Globus pallidus (tissue), 1 donor: ENCODE data around the gene GRIK4.
"Not testable (repeated sequence)": the region's sequence is repeated elsewhere in the genome, so short reads cannot be mapped to it uniquely, and the experiment has no call there.

Experiments used
- DNase-seq: peaks from one replicate; pipeline ENCODE4 v3.0.0-alpha.2; 2015; ENCODE audit warnings: low spot score

GRIK4 gene

DNA sequence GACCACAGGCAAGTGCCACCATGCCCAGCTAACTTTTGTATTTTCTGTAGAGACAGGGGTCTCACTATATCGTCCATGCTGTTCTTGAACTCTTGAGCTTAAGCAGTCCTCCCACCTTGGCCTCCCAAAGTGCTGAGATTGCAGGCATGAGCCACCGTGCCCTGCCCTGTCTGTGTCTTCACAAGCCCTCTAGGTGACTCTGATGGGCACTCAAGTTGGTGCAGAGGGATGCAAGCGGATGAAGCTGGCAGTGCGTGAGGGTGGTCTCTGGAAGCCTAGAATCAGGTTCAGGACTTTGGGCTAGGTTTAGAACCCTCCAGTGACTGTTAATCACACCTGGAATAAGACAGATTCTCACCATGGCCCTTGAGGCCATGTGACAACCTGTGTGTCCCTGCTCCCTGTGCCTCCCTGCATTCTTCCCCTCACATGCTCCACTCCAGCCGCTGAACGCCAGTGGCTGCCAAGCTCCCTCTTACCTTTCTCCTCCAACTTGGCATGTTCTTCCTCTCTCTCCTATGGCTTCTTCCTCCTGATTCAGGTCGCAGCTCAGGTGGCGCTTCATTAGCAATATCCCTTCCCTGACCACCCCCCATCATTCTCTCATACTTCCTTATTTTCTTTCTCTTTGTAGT is 270.1 kb downstream of the GRIK4 start:
- no peak for DNase-seq

DNA sequence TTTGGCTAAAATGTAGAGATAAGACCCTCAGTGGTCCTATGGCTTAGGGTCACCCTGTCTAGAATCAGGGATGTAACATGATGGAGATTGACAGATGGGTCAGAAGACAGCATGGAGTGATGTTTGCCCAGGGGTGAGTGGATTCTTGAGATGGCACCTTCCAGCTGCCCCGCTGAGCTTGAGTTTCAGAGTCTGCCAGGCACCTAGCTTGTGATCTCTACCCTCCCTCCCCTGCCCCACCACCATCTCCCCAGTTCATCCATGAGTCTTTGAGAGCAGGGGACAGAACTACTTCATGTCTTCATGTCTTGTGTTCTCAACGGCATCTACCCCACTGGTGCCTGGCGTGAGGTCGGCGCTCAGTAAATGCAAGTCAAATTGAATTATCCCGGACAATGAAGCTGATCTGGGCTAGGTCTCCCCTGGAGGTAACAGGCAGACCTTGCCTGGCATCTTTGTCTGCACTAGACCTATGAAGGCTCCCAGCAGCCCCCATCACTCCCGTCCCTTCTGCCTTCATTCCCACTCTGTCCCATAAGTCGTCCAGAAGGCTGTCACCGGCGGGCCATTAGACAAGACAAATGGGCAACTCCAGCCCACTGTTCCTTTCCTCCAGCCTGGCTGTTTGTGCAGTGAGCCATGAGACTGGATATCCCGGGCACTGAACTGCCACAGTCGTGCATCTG is 273.2 kb downstream of the GRIK4 start:
- DNase-seq = no peak

DNA sequence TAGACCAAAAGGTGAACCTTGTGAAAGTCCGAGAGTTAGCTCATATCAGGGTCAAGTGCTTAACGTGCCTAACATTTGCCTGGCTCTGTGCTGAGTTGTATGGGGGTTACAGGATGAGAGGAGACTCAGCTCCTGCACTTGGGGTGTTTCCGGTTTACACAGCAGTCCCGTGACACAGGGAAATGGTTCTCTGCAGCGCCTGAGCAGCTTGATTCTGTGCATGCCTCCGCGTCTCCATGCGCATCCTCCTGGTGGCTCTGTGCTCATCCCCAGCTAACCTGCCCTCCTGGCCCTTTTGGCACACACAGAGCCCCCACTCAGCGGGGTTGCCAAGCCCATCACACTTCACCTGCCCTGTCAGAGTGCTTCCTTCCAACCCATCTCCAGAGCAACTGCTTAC is 274.0 kb downstream of the GRIK4 start:
- no peak for DNase-seq

DNA sequence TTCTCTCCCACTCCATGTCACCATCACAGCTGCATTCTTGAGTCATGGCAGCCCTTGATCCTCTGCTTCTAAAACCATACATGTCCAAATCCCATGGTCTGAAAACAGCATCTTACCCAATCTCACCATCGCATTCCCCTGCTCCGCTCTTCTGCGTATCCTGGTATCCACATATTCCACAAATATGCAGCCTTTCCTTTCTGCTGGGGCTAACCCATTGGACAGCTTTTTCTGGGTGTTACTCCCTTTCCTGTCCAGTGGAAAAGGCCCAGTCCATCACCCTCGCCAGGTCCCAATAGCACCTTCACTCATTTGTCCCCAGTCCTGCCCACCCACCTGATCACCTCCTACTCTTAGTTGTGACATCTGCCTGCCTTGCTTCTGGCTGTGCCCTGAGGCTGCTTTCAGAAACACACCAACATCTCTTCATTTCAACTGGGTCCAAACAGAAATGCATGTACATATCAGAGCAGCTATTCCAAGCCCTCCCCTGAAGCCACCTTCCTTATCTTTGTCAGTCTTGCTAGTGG is 274.7 kb downstream of the GRIK4 start:
- DNase-seq = no peak

DNA sequence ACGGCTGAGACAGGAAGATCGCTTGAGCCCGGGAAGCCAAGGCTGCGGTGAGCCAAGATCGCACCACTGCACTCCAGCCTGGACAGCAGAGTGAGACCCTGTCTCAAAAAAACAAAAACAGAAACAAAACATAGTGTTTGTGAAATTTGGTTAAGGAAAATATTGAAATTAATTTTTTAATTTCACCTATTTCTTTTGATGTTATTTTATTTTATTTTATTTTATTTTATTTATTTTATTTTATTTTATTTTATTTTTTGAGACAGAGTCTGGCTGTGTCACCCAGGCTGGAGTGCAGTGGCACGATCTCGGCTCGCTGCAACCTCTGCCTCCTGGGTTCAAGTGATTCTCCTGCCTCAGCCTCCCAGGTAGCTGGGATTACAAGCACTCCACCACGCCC is 275.7 kb downstream of the GRIK4 start:
- not testable (repeated sequence) for DNase-seq

DNA sequence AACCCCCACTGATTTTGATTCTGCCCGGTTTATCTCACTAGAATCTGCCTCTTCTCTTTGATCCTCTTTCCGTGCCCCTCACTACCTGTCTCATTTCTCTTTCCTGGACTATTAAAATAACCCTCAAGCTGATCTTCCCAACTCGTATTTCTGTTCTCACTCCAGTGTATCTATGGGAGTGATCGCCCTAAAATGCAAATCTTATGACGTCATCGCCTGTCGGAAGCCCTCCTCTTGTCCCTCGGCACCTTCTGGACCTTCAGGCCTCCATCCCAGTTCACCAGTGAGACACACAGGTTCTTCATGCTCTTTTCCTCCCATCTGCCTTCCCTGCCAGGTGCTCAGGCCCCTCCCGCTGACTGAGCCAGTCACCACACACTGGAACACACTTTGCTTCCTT is 277.8 kb downstream of the GRIK4 start:
- no peak for DNase-seq

DNA sequence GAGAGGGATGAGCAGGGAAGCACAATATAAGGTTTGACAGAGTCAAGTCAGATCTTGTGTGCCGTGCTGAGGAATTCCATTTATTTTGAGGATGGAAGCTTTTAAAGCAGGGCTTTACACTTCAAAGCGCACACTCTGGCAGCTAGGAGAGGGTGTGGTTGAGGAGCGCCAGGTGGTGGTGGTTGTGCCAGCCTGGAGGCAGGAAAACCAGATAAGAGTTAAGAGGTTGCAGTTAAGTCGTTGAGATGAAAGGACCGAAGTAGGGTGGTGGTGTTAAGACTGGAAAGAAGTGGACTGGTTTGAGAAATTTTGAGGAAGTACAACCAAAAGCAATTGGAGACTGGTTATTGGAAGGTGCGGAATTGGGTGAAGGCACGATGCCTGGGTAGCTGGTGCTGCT is 280.8 kb downstream of the GRIK4 start:
- no peak for DNase-seq

- DNase-seq = no peak
Observed at GRCh38 chr11:120793150-120793549, 281.6 kb downstream of the GRIK4 start.

DNA sequence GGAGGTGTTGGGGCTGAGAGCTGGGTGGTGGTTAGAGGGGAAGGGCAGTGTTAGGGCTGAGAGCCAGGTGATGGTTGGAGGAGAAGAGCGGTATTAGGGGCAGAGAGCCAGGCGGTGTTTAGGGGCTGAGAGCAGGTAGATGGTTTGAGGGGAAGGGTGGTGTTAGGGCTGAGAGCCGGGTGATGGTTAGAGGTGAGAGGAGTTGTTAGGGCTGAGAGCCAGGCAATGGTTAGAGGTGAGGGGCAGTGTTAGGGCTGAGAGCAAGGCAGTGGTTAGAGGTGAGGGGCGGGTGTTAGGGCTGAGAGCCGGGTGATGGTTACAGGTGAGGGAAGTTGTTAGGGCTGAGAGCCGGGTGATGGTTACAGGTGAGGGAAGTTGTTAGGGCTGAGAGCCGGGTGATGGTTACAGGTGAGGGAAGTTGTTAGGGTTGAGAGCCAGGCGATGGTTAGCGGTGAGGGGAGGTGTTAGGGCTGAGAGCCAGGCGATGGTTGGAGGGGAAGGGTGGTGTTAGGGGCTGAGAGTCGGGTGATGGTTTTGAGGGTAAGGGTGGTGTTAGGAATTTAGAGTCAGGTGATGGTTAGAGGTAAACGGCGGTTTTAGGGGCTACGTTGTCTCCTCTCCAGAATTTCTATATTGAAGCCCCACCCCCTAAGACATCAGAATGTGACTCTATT is 282.4 kb downstream of the GRIK4 start:
- DNase-seq = no peak

GRCh38 chr11:120794748-120795147 is 283.2 kb downstream of the GRIK4 start:
- DNase-seq = no peak

DNA sequence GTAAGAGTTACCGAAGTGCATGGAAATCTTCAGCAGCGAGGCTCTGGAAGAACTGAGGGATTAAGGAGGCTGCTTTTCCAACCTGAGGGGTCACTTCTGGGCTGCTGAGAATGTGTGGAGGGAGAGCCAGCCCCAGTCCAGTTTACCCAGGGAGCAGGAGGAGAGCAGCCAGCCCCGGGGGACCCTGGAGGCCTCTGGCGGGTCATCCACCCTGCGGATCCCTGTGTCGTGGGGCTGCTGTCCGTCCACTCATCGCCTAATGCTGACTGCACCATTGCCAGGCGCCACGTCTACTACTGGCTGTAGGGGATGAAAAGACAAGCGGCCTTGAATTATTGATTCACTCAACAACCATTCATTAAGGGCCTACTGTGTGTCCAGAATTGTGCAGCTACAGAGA is 283.6 kb downstream of the GRIK4 start:
- no peak for DNase-seq

- DNase-seq = no peak
Observed at GRCh38 chr11:120797143-120797542, 285.6 kb downstream of the GRIK4 start.

- DNase-seq = no peak
Observed at GRCh38 chr11:120798854-120799253, 287.3 kb downstream of the GRIK4 start.

GRCh38 chr11:120800206-120800605 is 288.7 kb downstream of the GRIK4 start:
- no peak for DNase-seq

DNA sequence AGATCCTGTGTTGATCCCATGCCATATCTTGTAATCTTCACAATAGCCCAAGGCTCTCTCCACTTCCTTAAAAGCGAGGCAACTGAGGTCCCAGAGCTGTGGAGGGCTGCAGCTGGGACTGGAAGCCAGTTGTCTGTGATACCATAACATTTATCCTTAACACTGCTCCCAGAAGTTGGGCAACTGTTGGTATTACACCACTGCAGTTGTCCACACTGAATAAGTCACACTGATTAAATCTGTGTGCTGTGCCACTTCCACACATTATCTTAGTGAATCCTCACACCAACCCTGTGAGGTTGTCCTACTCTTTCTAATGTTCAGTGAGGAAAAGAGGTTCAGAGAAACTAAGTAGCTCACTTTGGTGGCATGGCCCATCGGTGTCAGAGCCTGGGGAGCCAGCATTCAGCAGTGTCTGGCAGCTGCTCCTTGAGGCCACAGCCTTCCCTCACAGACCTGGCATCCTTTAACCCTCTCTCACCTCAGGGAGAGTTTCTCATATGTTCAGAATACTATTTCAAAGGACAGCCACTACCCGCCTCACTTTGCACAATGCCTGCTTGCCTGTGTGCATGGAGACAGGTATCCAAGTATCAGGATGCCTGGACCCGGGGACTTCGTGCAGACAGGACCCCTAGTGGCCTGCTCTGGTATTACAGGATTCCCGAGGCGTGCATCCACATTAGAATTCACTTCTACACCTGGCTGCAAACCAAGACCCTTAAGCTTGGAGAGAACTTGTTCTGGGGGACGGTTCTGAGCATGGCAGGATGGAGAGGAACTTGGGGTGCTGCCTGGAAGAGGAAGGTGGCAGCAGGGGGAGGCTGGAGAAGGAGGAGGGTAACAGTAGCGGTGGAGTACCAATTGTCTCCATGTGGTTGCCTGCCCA is 290.5 kb downstream of the GRIK4 start:
- DNase-seq = peak; percentile 55

GRCh38 chr11:120805960-120806555 is 294.5 kb downstream of the GRIK4 start:
- DNase-seq = no peak

- DNase-seq = no peak
Observed at GRCh38 chr11:120807414-120808150, 296.0 kb downstream of the GRIK4 start.

GRCh38 chr11:120808616-120809050 is 297.1 kb downstream of the GRIK4 start:
- no peak for DNase-seq

DNA sequence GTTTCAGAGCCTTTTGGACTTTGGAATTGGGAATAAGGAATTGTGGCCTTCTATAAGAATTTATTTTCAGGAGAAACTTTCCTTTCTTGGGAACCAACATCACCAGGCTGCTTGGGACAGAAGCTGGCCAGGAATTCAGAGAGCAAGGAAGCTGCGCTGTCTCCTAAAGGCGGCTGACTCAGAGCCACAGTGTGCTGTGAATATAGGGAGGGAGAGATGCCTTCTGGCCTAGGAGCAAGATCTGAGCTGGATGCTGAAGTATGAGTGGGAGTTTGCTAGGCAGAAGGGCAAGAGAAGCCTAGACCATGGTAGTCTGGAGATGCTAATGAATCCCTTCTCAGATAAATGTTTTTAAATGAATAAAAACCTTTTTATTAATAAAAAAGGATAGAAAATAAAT is 298.7 kb downstream of the GRIK4 start:
- DNase-seq = no peak

GRCh38 chr11:120811199-120811598 is 299.7 kb downstream of the GRIK4 start:
- DNase-seq = no peak

GRCh38 chr11:120811731-120812130 is 300.2 kb downstream of the GRIK4 start:
- no peak for DNase-seq
